Measurements from ENCODE around the gene KIAA1217.

The KIAA1217 gene

DNA sequence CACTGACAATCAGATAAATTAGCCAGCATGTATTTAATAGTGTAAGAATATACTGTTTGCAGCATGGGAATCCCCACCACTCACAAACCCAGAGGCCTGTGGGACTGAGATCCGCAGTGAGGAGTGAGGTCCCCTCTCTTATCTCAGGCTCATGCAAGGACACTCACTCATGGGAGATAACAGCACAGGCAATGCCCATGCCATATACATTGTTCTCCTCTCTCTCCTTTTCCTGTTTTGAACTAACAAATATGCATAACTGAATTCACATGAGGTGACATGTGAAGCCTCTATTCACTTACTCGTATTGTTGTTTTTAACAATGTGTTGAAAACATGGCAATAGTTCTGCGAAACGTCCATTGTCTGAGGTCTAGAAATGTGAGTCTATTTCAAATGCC lies 284.2 kb downstream of the KIAA1217 start:
- Histone ChIP-seq H3K27ac (ENCODE audit: low read depth, low read length) (no peak overlapping the region), H3K4me3 (ENCODE audit: low read length) (no peak overlapping the region), H4K20me1 (ENCODE audit: control insufficient read depth, insufficient read depth, low read depth, low read length) (no peaks in the 10 kb centered on the region), H3K4me2 (ENCODE audit: low read length) (no peak overlapping the region), H3K36me3 (ENCODE audit: control insufficient read depth, low read length) (no peaks in the 10 kb centered on the region), H3F3A (ENCODE audit: control insufficient read depth, insufficient read depth) (no peaks in the 10 kb centered on the region), H3K9me2 (replicated peaks; ENCODE audit: control insufficient read depth, low read length) (no peaks in the 10 kb centered on the region), H3K27me3 (ENCODE audit: control insufficient read depth, low read length) (no peaks in the 10 kb centered on the region), H3K9me3 (ENCODE audit: control insufficient read depth, insufficient read depth, low read length) (no peaks in the 10 kb centered on the region), H3K4me1 (ENCODE audit: control insufficient read depth, low read length) (no peaks in the 10 kb centered on the region), H3K79me2 (ENCODE audit: control insufficient read depth, low read length) (no peaks in the 10 kb centered on the region)
- no peak for TF ChIP-seq EZH2phosphoT487 (IDR thresholded peaks at IDR 0.05; ENCODE audit: borderline replicate concordance, low read length)
- TF ChIP-seq, protein P1, sequence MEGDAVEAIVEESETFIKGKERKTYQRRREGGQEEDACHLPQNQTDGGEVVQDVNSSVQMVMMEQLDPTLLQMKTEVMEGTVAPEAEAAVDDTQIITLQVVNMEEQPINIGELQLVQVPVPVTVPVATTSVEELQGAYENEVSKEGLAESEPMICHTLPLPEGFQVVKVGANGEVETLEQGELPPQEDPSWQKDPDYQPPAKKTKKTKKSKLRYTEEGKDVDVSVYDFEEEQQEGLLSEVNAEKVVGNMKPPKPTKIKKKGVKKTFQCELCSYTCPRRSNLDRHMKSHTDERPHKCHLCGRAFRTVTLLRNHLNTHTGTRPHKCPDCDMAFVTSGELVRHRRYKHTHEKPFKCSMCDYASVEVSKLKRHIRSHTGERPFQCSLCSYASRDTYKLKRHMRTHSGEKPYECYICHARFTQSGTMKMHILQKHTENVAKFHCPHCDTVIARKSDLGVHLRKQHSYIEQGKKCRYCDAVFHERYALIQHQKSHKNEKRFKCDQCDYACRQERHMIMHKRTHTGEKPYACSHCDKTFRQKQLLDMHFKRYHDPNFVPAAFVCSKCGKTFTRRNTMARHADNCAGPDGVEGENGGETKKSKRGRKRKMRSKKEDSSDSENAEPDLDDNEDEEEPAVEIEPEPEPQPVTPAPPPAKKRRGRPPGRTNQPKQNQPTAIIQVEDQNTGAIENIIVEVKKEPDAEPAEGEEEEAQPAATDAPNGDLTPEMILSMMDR (IDR thresholded peaks at IDR 0.05; ENCODE audit: low read depth, low read length, poor library complexity, severe bottlenecking): no peak

DNA sequence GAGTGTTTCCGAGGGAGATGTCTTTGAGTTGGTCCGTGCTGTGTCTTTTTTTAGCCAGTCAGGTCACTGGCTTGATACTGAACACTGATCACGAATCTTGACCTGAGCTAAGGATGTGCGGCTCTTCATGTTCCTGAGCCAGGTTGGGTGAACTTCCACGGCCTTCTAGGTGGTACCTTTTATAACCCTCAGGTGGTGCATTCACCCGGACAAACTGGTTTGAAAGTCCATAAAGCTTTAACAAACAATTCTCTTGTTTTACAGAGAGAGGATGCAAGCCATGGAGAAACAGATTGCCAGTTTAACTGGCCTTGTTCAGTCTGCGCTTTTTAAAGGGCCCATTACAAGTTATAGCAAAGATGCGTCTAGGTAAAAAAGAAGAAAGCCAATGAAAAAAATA lies 285.3 kb downstream of the KIAA1217 start:
- Histone ChIP-seq H3K79me2 (ENCODE audit: control insufficient read depth, low read length) (no peaks in the 10 kb centered on the region), H3F3A (ENCODE audit: control insufficient read depth, insufficient read depth) (no peaks in the 10 kb centered on the region), H3K4me1 (ENCODE audit: control insufficient read depth, low read length) (no peaks in the 10 kb centered on the region), H3K27ac (ENCODE audit: low read depth, low read length) (no peak overlapping the region), H4K20me1 (ENCODE audit: control insufficient read depth, insufficient read depth, low read depth, low read length) (no peaks in the 10 kb centered on the region), H3K9me2 (replicated peaks; ENCODE audit: control insufficient read depth, low read length) (no peaks in the 10 kb centered on the region), H3K36me3 (ENCODE audit: control insufficient read depth, low read length) (no peaks in the 10 kb centered on the region), H3K9me3 (ENCODE audit: control insufficient read depth, insufficient read depth, low read length) (no peaks in the 10 kb centered on the region), H3K4me2 (ENCODE audit: low read length) (no peak overlapping the region), H3K27me3 (ENCODE audit: control insufficient read depth, low read length) (no peaks in the 10 kb centered on the region), H3K4me3 (ENCODE audit: low read length) (no peak overlapping the region)
- TF ChIP-seq, protein P1 (IDR thresholded peaks at IDR 0.05; ENCODE audit: low read depth, low read length, poor library complexity, severe bottlenecking): no peak
- no peak for TF ChIP-seq EZH2phosphoT487 (IDR thresholded peaks at IDR 0.05; ENCODE audit: borderline replicate concordance, low read length)

DNA sequence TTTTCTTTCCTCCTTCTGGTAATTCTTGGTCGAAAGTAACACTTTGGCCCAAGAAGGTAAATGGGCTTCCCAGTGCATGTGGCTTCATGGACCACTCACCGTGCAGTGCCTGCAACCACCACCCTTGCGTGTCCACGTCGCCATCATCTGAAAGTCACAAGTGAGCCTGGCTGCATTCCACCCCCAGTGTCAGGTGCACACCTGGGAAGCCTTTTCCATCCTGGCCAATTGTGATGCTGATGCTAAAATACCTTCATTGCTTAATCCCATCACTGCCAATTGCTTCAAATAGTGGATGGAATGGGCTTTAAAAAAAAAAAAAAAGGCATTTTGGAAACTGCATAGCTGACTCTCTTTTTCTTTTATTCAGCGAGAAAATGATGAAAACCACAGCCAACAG lies 285.8 kb downstream of the KIAA1217 start:
- Histone ChIP-seq H3K4me2 (ENCODE audit: low read length) (no peak overlapping the region), H3K36me3 (ENCODE audit: control insufficient read depth, low read length) (no peaks in the 10 kb centered on the region), H3K9me3 (ENCODE audit: control insufficient read depth, insufficient read depth, low read length) (no peaks in the 10 kb centered on the region), H3K9me2 (replicated peaks; ENCODE audit: control insufficient read depth, low read length) (no peaks in the 10 kb centered on the region), H3K27ac (ENCODE audit: low read depth, low read length) (no peak overlapping the region), H3K4me3 (ENCODE audit: low read length) (no peak overlapping the region), H3K27me3 (ENCODE audit: control insufficient read depth, low read length) (no peaks in the 10 kb centered on the region), H3F3A (ENCODE audit: control insufficient read depth, insufficient read depth) (no peaks in the 10 kb centered on the region), H3K4me1 (ENCODE audit: control insufficient read depth, low read length) (no peaks in the 10 kb centered on the region), H3K79me2 (ENCODE audit: control insufficient read depth, low read length) (no peaks in the 10 kb centered on the region), H4K20me1 (ENCODE audit: control insufficient read depth, insufficient read depth, low read depth, low read length) (no peaks in the 10 kb centered on the region)
- no peak for TF ChIP-seq EZH2phosphoT487 (IDR thresholded peaks at IDR 0.05; ENCODE audit: borderline replicate concordance, low read length)
- TF ChIP-seq, protein P1 (IDR thresholded peaks at IDR 0.05; ENCODE audit: low read depth, low read length, poor library complexity, severe bottlenecking): no peak
